SU-DHL-6 (cell line): ENCODE measurements around the gene IRF7.

Experiments used
- H2AFZ ChIP-seq: fragments of 200-600 bp; sonication (generic); 2 replicates; pipeline ENCODE4 v1.6.1; 2014; ENCODE audit warnings: low read depth, mild to moderate bottlenecking, moderate library complexity, mixed read lengths, antibody characterized with exemption, low read length; ENCODE audit not compliant: severe bottlenecking
- H3F3A ChIP-seq: fragments of 200-600 bp; shearing (Covaris generic); 2 replicates; pipeline ENCODE4 v1.6.0; 2016; ENCODE audit warnings: antibody characterized with exemption, mild to moderate bottlenecking; ENCODE audit not compliant: insufficient read depth
- H3K27ac ChIP-seq: fragments of 200-600 bp; sonication (generic); 2 replicates; pipeline ENCODE4 v1.5.1; 2016; ENCODE audit warnings: low read depth, mild to moderate bottlenecking, low read length, moderate library complexity, mixed read lengths
- H3K27me3 ChIP-seq: fragments of 200-600 bp; sonication (generic), shearing (Covaris generic); 2 replicates; pipeline ENCODE4 v1.6.0; 2014; ENCODE audit warnings: mild to moderate bottlenecking, low read length
- H3K36me3 ChIP-seq: fragments of 200-600 bp; sonication (generic); 2 replicates; pipeline ENCODE4 v1.6.1; 2014; ENCODE audit warnings: mild to moderate bottlenecking, low read length, mixed read lengths
- H3K4me2 ChIP-seq: fragments of 300-600, 200-600 bp; shearing (Covaris generic), sonication (generic); 2 replicates; pipeline ENCODE4 v1.6.0; 2014; ENCODE audit warnings: low read length, low read depth, mild to moderate bottlenecking; ENCODE audit not compliant: poor library complexity, severe bottlenecking
- H3K4me3 ChIP-seq: fragments of 200-600 bp; sonication (generic); 2 replicates; pipeline ENCODE4 v1.5.1; 2014; ENCODE audit warnings: antibody characterized with exemption, low read length, mild to moderate bottlenecking, mixed read lengths; ENCODE audit not compliant: insufficient read depth, poor library complexity, severe bottlenecking
- H3K79me2 ChIP-seq: fragments of 200-600 bp; sonication (generic); 2 replicates; pipeline ENCODE4 v1.6.1; 2014; ENCODE audit warnings: mild to moderate bottlenecking, low read length, moderate library complexity; ENCODE audit not compliant: insufficient read depth
- H3K9ac ChIP-seq: fragments of 200-600 bp; sonication (generic); 2 replicates; pipeline ENCODE4 v1.7.0; 2014; ENCODE audit warnings: mild to moderate bottlenecking, low read length
- H3K9me2 ChIP-seq: fragments of 200-600 bp; sonication (generic); replicated peaks from 2 replicates; pipeline ENCODE4 v1.6.1; 2014; ENCODE audit warnings: low read length; ENCODE audit not compliant: insufficient read depth
- H3K9me3 ChIP-seq: fragments of 200-600 bp; sonication (generic); 2 replicates; pipeline ENCODE4 v1.6.1; 2014; ENCODE audit warnings: low read length, mixed read lengths; ENCODE audit not compliant: insufficient read depth
- H4K20me1 ChIP-seq: fragments of 200-600 bp; sonication (generic); 2 replicates; pipeline ENCODE4 v1.6.1; 2014; ENCODE audit warnings: low read depth, mild to moderate bottlenecking, antibody characterized with exemption, low read length, moderate library complexity, mixed read lengths
- EZH2phosphoT487 ChIP-seq: fragments of 200-600 bp; sonication (generic), shearing (Covaris generic); conservative IDR thresholded peaks from 2 replicates; pipeline ENCODE4 v1.6.1; 2018; ENCODE audit warnings: mild to moderate bottlenecking, antibody characterized with exemption, low read length, moderate library complexity, mixed read lengths
- TF ChIP-seq, protein P1 (sequence below): fragments of 200-600 bp; sonication (generic); IDR thresholded peaks from one replicate; pipeline ENCODE4 v1.5.1; 2017; ENCODE audit warnings: antibody characterized with exemption, mild to moderate bottlenecking, low read length, moderate library complexity; ENCODE audit not compliant: insufficient read depth, poor library complexity, severe bottlenecking

Gene IRF7

DNA sequence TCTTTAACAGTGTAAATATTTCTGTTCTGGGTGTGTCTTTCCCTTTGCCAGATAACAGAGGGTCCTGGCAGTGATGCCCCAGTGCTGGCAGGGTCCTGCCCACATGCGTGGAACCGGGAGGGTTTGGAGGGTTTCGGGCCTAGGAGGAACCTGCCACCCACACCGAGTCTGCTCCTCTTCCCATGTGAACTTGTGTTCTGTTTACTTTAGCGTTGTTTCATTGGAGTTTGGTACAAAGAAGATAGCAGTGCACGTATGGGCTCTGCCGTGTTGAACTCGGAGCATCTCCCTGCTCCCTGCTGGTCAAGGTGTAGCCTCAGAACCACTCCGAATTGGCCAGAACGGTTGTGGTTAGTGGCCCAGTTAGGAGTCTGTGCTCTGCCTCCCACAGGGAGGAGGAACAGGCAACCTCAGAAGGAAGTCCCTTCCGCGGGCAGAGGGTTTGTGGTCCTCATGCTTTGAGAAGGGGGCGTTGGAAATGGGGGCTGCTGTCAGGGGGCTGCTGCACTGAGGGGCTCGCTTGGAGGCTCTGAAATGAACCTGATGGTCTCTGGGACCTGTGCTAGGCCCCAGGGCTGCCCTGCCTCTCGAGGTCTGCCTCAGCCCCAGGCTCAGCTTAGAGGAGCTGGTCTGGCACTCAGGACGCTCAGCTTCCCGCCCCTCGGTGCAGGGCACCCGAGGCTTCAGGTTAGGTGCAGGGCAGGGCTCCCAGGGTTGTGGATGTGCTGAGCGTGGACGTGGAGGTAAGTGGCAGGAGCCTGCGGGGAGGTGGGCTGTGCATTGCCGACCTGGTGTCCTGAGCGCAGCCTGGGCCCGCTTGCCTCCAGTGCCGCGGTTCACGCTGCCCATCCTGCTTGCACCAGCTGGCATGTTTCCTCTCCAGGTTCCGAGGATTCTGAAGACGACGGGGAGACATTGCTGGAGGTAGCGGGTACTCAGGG lies 29.1 kb downstream of the IRF7 start:
- Histone ChIP-seq H3K4me3 (no peak overlapping the region), H3K36me3 (peaks cover 12% of the 10 kb centered on the region; the same call in 1 of the 2 replicates), H3K9me2 (no peaks in the 10 kb centered on the region), H3F3A (no peaks in the 10 kb centered on the region), H2AFZ (no peak overlapping the region), H3K27me3 (no peaks in the 10 kb centered on the region), H4K20me1 (no peaks in the 10 kb centered on the region; the same call in 1 of the 2 replicates), H3K27ac (no peak overlapping the region), H3K79me2 (peaks cover 7% of the 10 kb centered on the region), H3K4me2 (no peak overlapping the region), H3K9me3 (no peaks in the 10 kb centered on the region), H3K9ac (no peak overlapping the region)
- TF ChIP-seq, protein P1, sequence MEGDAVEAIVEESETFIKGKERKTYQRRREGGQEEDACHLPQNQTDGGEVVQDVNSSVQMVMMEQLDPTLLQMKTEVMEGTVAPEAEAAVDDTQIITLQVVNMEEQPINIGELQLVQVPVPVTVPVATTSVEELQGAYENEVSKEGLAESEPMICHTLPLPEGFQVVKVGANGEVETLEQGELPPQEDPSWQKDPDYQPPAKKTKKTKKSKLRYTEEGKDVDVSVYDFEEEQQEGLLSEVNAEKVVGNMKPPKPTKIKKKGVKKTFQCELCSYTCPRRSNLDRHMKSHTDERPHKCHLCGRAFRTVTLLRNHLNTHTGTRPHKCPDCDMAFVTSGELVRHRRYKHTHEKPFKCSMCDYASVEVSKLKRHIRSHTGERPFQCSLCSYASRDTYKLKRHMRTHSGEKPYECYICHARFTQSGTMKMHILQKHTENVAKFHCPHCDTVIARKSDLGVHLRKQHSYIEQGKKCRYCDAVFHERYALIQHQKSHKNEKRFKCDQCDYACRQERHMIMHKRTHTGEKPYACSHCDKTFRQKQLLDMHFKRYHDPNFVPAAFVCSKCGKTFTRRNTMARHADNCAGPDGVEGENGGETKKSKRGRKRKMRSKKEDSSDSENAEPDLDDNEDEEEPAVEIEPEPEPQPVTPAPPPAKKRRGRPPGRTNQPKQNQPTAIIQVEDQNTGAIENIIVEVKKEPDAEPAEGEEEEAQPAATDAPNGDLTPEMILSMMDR = no peak
- TF ChIP-seq EZH2phosphoT487 = no peak

DNA sequence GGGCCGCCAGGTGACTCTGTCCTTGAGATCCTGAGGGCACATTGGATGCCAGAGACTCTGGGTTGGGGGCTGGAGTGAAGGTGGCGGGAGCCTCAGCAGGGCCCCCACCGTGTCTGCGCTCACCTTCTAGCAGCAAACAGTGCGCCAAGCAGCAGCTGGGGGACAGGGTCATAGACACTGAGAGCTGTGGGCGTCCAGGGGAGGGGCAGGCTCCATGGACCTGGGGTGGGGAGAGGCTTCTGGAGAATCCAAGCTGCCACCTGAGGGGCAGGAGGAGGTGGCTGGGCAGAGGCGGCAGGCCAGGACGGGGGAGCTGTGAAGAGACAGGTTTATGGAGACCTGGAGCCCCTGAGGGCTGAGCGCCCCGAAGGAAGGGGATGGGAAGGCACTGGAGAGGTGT lies 31.5 kb downstream of the IRF7 start:
- no peaks in the 10 kb centered on the region for H3K9me3 ChIP-seq
- H3K36me3 ChIP-seq = 0 out of 2 replicates have a peak, but pooled peaks cover 5% of the 10 kb centered on the region
- peaks cover 11% of the 10 kb centered on the region; the same call in 1 of the 2 replicates for H4K20me1 ChIP-seq
- H2AFZ ChIP-seq = no peak overlapping the region
- H3K9me2 ChIP-seq = no peaks in the 10 kb centered on the region
- H3K4me3 ChIP-seq = no peak overlapping the region
- no peak overlapping the region for H3K27ac ChIP-seq
- no peak overlapping the region for H3K4me2 ChIP-seq
- no peaks in the 10 kb centered on the region for H3F3A ChIP-seq
- peaks cover 30% of the 10 kb centered on the region for H3K79me2 ChIP-seq
- no peaks in the 10 kb centered on the region for H3K27me3 ChIP-seq
- H3K9ac ChIP-seq = no peak overlapping the region
- TF ChIP-seq, protein P1 = no peak
- TF ChIP-seq EZH2phosphoT487 = no peak

DNA sequence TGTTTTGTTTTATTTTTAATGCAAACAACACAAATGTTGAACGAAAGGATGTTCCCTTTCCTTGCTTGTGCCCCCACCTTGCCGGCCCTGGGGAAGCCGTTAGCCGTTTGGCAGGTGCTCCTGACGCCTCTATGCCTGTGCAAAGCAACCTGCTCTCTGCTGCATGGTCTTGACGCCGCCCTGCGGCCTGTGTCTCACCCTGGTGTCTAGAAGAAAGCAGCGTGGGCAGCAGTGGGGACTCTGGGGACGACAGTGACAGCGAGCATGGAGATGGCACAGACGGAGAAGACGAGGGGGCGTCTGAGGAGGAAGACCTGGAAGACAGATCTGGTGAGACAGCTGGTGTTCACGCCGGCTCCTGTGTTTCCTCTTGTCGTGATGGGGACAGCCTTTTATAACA lies 34.0 kb downstream of the IRF7 start:
- Histone ChIP-seq H3K4me3 (no peak overlapping the region), H3K79me2 (peaks cover 56% of the 10 kb centered on the region), H3K4me2 (no peak overlapping the region), H3K27ac (no peak overlapping the region), H3K36me3 (no peaks in the 10 kb centered on the region), H3K9ac (no peak overlapping the region), H4K20me1 (peaks cover 27% of the 10 kb centered on the region; the same call in 1 of the 2 replicates), H3K27me3 (no peaks in the 10 kb centered on the region), H3K9me2 (no peaks in the 10 kb centered on the region), H2AFZ (no peak overlapping the region), H3F3A (no peaks in the 10 kb centered on the region), H3K9me3 (no peaks in the 10 kb centered on the region)
- TF ChIP-seq, protein P1 = no peak
- TF ChIP-seq EZH2phosphoT487 = no peak
